Sigmoid colon (tissue), 4 donors: ENCODE measurements around the gene DPF1.

Experiments
- POLR2AphosphoS5 ChIP-seq, 4 donors: sonication (generic); formaldehyde crosslinking; IDR thresholded peaks; one replicate each; pipeline ENCODE4 v1.6.1; 2017; ENCODE audit warnings: antibody characterized with exemption in 4 of 4
- TF ChIP-seq, protein P1 (sequence below), 4 experiments: fragments of 450-650 bp in 3 of 4; fragments of 200-600 bp in 1 of 4; IDR thresholded peaks; one replicate each; pipeline ENCODE4 v1.5.1; 2016 to 2019; ENCODE audit warnings: antibody characterized with exemption in 4 of 4, mild to moderate bottlenecking in 3 of 4, moderate library complexity in 2 of 4

DNA sequence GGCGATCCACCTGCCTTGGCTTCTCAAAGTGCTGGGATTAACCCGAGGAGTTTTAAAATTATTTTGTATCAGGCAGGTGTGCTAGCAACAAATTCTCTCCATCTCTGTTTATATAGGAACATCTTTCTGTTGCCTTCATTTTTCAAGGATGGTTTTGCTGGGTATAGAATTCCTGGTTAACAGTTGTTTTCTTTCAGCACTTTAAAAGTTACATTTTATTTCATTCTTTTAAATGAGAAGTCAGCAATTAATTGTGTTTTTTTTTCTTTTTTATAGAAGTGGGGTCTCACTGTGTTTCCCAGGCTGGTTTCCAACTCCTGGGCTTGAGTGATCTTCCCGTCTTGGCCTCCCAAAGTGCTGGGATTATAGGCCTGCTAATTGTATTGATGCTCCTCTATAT, 44.0 kb downstream of the DPF1 start:
- TF ChIP-seq, protein P1, sequence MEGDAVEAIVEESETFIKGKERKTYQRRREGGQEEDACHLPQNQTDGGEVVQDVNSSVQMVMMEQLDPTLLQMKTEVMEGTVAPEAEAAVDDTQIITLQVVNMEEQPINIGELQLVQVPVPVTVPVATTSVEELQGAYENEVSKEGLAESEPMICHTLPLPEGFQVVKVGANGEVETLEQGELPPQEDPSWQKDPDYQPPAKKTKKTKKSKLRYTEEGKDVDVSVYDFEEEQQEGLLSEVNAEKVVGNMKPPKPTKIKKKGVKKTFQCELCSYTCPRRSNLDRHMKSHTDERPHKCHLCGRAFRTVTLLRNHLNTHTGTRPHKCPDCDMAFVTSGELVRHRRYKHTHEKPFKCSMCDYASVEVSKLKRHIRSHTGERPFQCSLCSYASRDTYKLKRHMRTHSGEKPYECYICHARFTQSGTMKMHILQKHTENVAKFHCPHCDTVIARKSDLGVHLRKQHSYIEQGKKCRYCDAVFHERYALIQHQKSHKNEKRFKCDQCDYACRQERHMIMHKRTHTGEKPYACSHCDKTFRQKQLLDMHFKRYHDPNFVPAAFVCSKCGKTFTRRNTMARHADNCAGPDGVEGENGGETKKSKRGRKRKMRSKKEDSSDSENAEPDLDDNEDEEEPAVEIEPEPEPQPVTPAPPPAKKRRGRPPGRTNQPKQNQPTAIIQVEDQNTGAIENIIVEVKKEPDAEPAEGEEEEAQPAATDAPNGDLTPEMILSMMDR (IDR thresholded peaks at IDR 0.05), result no peak
- no peak for TF ChIP-seq POLR2AphosphoS5 (IDR thresholded peaks at IDR 0.05)
